Karpas-422 (cell line): ENCODE data around the gene FREM1. TPM values are rescaled to one million over a fixed set of nuclear protein-coding genes. Genes with fewer than 3 reads are reported as not detected.

Source experiments
- DNase-seq: peaks from one replicate; pipeline ENCODE4 v3.0.0-alpha.2; 2015
- H2AFZ ChIP-seq: fragments of 200-600 bp; sonication (generic); 2 replicates; pipeline ENCODE4 v1.6.1; 2014; ENCODE audit warnings: antibody characterized with exemption, low read length, mixed read lengths
- H3K27ac ChIP-seq: fragments of 200-600 bp; sonication (generic); 2 replicates; pipeline ENCODE4 v1.5.1; 2014; ENCODE audit warnings: mild to moderate bottlenecking, low read length, moderate library complexity
- H3K27me3 ChIP-seq: fragments of 200-600 bp; sonication (generic); 2 replicates; pipeline ENCODE4 v1.6.1; 2014; ENCODE audit warnings: low read length, mixed read lengths
- H3K36me3 ChIP-seq: fragments of 200-600 bp; sonication (generic); 2 replicates; pipeline ENCODE4 v1.6.1; 2014; ENCODE audit warnings: low read length, mixed read lengths; ENCODE audit not compliant: insufficient read depth
- H3K4me1 ChIP-seq: fragments of 200-600 bp; sonication (generic); 2 replicates; pipeline ENCODE4 v1.6.1; 2014; ENCODE audit warnings: mild to moderate bottlenecking, low read length, mixed read lengths
- H3K4me2 ChIP-seq: fragments of 200-600 bp; sonication (generic); 2 replicates; pipeline ENCODE4 v1.6.1; 2014; ENCODE audit warnings: low read length, low read depth, mild to moderate bottlenecking; ENCODE audit not compliant: poor library complexity, severe bottlenecking
- H3K4me3 ChIP-seq: fragments of 200-600 bp; sonication (generic); 2 replicates; pipeline ENCODE4 v1.5.1; 2014; ENCODE audit warnings: mild to moderate bottlenecking, antibody characterized with exemption, low read length, mixed read lengths
- H3K79me2 ChIP-seq: fragments of 200-600 bp; sonication (generic); 2 replicates; pipeline ENCODE4 v1.6.1; 2014; ENCODE audit warnings: mild to moderate bottlenecking, low read length, mixed read lengths
- H3K9ac ChIP-seq: fragments of 200-600 bp; sonication (generic); 2 replicates; pipeline ENCODE4 v1.6.0; 2014; ENCODE audit warnings: low read length
- H3K9me2 ChIP-seq: fragments of 200-600 bp; sonication (generic), shearing (Covaris generic); replicated peaks from 2 replicates; pipeline ENCODE4 v1.6.0; 2014; ENCODE audit warnings: mild to moderate bottlenecking, low read length, moderate library complexity; ENCODE audit not compliant: insufficient read depth
- H3K9me3 ChIP-seq: fragments of 300-700, 200-600 bp; sonication (generic); 2 replicates; pipeline ENCODE4 v1.6.1; 2014; ENCODE audit warnings: low read length, mixed read lengths
- H4K20me1 ChIP-seq: fragments of 200-600 bp; sonication (generic); 2 replicates; pipeline ENCODE4 v1.6.1; 2014; ENCODE audit warnings: mild to moderate bottlenecking, antibody characterized with exemption, low read length, low read depth; ENCODE audit not compliant: insufficient read depth
- total RNA-seq: library from RNA; depleted of rRNA; stranded (reverse); fragments of >200 nt; shearing (Covaris generic); gene quantifications from 2 replicates; pipeline ENCODE4 v1.2.3, GENCODE V29; 2014; ENCODE audit warnings: low replicate concordance

The FREM1 gene
- total RNA-seq, 1 experiment from 2014 or later: not detected

GRCh38 chr9:14814249-14814628 is 96.0 kb downstream of the FREM1 start:
- no peaks in the 10 kb centered on the region for H3K9me2 ChIP-seq
- no peaks in the 10 kb centered on the region for H3K36me3 ChIP-seq
- no peaks in the 10 kb centered on the region for H3K27me3 ChIP-seq
- DNase-seq: no peak
- no peak overlapping the region for H3K27ac ChIP-seq
- H3K9me3 ChIP-seq: no peaks in the 10 kb centered on the region
- no peak overlapping the region for H3K4me2 ChIP-seq
- no peak overlapping the region for H3K4me3 ChIP-seq
- H2AFZ ChIP-seq: no peak overlapping the region
- no peaks in the 10 kb centered on the region; the same call in 1 of the 2 replicates for H3K4me1 ChIP-seq
- no peaks in the 10 kb centered on the region for H4K20me1 ChIP-seq
- no peaks in the 10 kb centered on the region for H3K79me2 ChIP-seq
- no peak overlapping the region for H3K9ac ChIP-seq

GRCh38 chr9:14813336-14814248 is 96.6 kb downstream of the FREM1 start:
- H3K9me3 ChIP-seq: no peaks in the 10 kb centered on the region

GRCh38 chr9:14812806-14813205 is 97.4 kb downstream of the FREM1 start:
- Histone ChIP-seq H3K9me2 (no peaks in the 10 kb centered on the region), H3K27ac (no peak overlapping the region), H3K27me3 (no peaks in the 10 kb centered on the region), H3K4me2 (no peak overlapping the region), H3K9ac (no peak overlapping the region), H3K4me1 (no peaks in the 10 kb centered on the region; the same call in 1 of the 2 replicates), H3K36me3 (no peaks in the 10 kb centered on the region), H3K79me2 (no peaks in the 10 kb centered on the region), H3K9me3 (no peaks in the 10 kb centered on the region), H4K20me1 (no peaks in the 10 kb centered on the region), H3K4me3 (no peak overlapping the region), H2AFZ (no peak overlapping the region)
- DNase-seq: no peak

More at GRCh38 chr9:14813336-14814248, 96.6 kb downstream of the FREM1 start:
- no peaks in the 10 kb centered on the region; the same call in 1 of the 2 replicates for H3K4me1 ChIP-seq
- no peaks in the 10 kb centered on the region for H4K20me1 ChIP-seq
- H3K4me2 ChIP-seq: no peak overlapping the region
- no peak overlapping the region for H3K27ac ChIP-seq
- H3K9ac ChIP-seq: no peak overlapping the region
- H2AFZ ChIP-seq: no peak overlapping the region
- no peaks in the 10 kb centered on the region for H3K27me3 ChIP-seq
- H3K4me3 ChIP-seq: no peak overlapping the region
- no peaks in the 10 kb centered on the region for H3K79me2 ChIP-seq
- no peaks in the 10 kb centered on the region for H3K9me2 ChIP-seq
- no peak for DNase-seq
- H3K36me3 ChIP-seq: no peaks in the 10 kb centered on the region

GRCh38 chr9:14811844-14812243 is 98.4 kb downstream of the FREM1 start:
- H3K79me2 ChIP-seq: no peaks in the 10 kb centered on the region
- H3K9ac ChIP-seq: no peak overlapping the region
- no peaks in the 10 kb centered on the region; the same call in 1 of the 2 replicates for H3K4me1 ChIP-seq
- H4K20me1 ChIP-seq: no peaks in the 10 kb centered on the region
- no peak overlapping the region for H2AFZ ChIP-seq
- no peak overlapping the region for H3K4me2 ChIP-seq
- H3K9me2 ChIP-seq: no peaks in the 10 kb centered on the region
- H3K27me3 ChIP-seq: no peaks in the 10 kb centered on the region
- DNase-seq: no peak
- no peak overlapping the region for H3K4me3 ChIP-seq
- H3K27ac ChIP-seq: no peak overlapping the region
- H3K36me3 ChIP-seq: no peaks in the 10 kb centered on the region
- no peaks in the 10 kb centered on the region for H3K9me3 ChIP-seq

- no peak overlapping the region for H3K27ac ChIP-seq
- H3K4me2 ChIP-seq: no peak overlapping the region
- no peaks in the 10 kb centered on the region for H3K36me3 ChIP-seq
- H3K9ac ChIP-seq: no peak overlapping the region
- H3K4me3 ChIP-seq: no peak overlapping the region
- H3K9me2 ChIP-seq: no peaks in the 10 kb centered on the region
- H4K20me1 ChIP-seq: no peaks in the 10 kb centered on the region
- no peaks in the 10 kb centered on the region for H3K4me1 ChIP-seq
- H3K27me3 ChIP-seq: no peaks in the 10 kb centered on the region
- no peaks in the 10 kb centered on the region for H3K9me3 ChIP-seq
- no peaks in the 10 kb centered on the region for H3K79me2 ChIP-seq
- H2AFZ ChIP-seq: no peak overlapping the region
- no peak for DNase-seq
These were observed 103.2 kb downstream of the FREM1 start for GRCh38 chr9:14806941-14807520.

- Histone ChIP-seq H2AFZ (no peak overlapping the region), H3K79me2 (no peaks in the 10 kb centered on the region), H4K20me1 (no peaks in the 10 kb centered on the region), H3K27me3 (no peaks in the 10 kb centered on the region), H3K27ac (no peak overlapping the region), H3K36me3 (no peaks in the 10 kb centered on the region), H3K9me3 (no peaks in the 10 kb centered on the region), H3K4me2 (no peak overlapping the region), H3K9ac (no peak overlapping the region), H3K4me3 (no peak overlapping the region), H3K9me2 (no peaks in the 10 kb centered on the region), H3K4me1 (no peaks in the 10 kb centered on the region)
- no peak for DNase-seq
These were observed 111.2 kb downstream of the FREM1 start for GRCh38 chr9:14799030-14799429.

GRCh38 chr9:14797435-14797834 is 112.8 kb downstream of the FREM1 start:
- Histone ChIP-seq H4K20me1 (no peaks in the 10 kb centered on the region), H3K9ac (no peak overlapping the region)

GRCh38 chr9:14793389-14793788 is 116.8 kb downstream of the FREM1 start:
- Histone ChIP-seq H4K20me1 (no peaks in the 10 kb centered on the region), H2AFZ (no peak overlapping the region), H3K27ac (no peak overlapping the region), H3K9me2 (no peaks in the 10 kb centered on the region), H3K9ac (no peak overlapping the region), H3K4me2 (no peak overlapping the region), H3K36me3 (no peaks in the 10 kb centered on the region), H3K4me3 (no peak overlapping the region), H3K9me3 (no peaks in the 10 kb centered on the region), H3K27me3 (no peaks in the 10 kb centered on the region), H3K4me1 (no peaks in the 10 kb centered on the region), H3K79me2 (no peaks in the 10 kb centered on the region)
- no peak for DNase-seq

More at GRCh38 chr9:14797435-14797834, 112.8 kb downstream of the FREM1 start:
- Histone ChIP-seq H3K9me3 (no peaks in the 10 kb centered on the region), H3K4me1 (no peaks in the 10 kb centered on the region), H3K27ac (no peak overlapping the region), H3K4me2 (no peak overlapping the region), H3K27me3 (no peaks in the 10 kb centered on the region), H2AFZ (no peak overlapping the region), H3K79me2 (no peaks in the 10 kb centered on the region), H3K36me3 (no peaks in the 10 kb centered on the region), H3K9me2 (no peaks in the 10 kb centered on the region), H3K4me3 (no peak overlapping the region)
- DNase-seq: no peak
